ENCODE data around the gene TNFAIP8L3.

TNFAIP8L3 gene

DNA sequence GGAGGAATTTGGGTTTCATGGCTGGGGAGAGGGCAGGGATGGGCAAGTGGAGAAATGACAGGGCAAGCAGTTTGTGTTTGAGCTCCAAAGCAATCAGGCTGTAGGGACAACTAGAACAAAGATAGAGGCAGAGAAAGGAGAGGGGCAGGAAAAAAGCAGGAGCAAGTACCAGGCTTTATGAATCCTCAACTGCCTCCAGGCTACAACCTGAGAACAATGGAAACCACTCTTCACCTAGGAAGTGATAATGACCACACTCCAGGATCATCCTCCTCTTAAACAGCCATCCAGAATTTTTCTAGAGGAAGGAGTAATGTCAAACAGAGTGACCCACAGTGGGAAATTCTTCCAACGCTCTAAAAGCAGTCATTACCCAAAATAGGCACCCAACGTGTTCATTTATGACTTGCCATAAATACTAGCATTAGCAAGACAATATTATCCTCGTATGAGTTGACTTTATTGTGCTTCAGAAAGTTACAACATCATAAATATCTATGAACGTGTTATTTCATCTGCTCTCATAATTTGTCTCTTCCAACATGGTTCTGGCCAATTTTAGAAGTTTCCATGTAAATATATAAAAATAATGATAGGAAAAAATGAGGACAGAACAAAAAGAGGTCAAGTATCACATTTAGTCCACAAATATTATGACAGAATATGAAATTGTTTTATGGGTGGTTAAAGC lies 50.5 kb downstream of the TNFAIP8L3 start:
- TF ChIP-seq SNAI2 (CRISPR knock-in tag; IDR thresholded peaks at IDR 0.05) (no peak), TSHZ2 (CRISPR knock-in tag; IDR thresholded peaks at IDR 0.05) (no peak), BACH2 (CRISPR knock-in tag; IDR thresholded peaks at IDR 0.05; ENCODE audit: borderline replicate concordance) (no peak), ZFP3 (CRISPR knock-in tag; IDR thresholded peaks at IDR 0.05) (no peak), PATZ1 (CRISPR knock-in tag; IDR thresholded peaks at IDR 0.05; ENCODE audit: borderline replicate concordance) (no peak), ARNTL (CRISPR knock-in tag; IDR thresholded peaks at IDR 0.05; ENCODE audit: borderline replicate concordance, low read depth) (no peak), PPARA (CRISPR knock-in tag; IDR thresholded peaks at IDR 0.05; ENCODE audit: borderline replicate concordance) (no peak)
- TF ChIP-seq, protein P1, sequence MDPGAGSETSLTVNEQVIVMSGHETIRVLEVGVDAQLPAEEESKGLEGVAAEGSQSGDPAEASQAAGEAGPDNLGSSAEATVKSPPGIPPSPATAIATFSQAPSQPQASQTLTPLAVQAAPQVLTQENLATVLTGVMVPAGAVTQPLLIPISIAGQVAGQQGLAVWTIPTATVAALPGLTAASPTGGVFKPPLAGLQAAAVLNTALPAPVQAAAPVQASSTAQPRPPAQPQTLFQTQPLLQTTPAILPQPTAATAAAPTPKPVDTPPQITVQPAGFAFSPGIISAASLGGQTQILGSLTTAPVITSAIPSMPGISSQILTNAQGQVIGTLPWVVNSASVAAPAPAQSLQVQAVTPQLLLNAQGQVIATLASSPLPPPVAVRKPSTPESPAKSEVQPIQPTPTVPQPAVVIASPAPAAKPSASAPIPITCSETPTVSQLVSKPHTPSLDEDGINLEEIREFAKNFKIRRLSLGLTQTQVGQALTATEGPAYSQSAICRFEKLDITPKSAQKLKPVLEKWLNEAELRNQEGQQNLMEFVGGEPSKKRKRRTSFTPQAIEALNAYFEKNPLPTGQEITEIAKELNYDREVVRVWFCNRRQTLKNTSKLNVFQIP (CRISPR knock-in tag; IDR thresholded peaks at IDR 0.05; ENCODE audit: borderline replicate concordance, low read depth), result no peak
- ATAC-seq, result no peak

DNA sequence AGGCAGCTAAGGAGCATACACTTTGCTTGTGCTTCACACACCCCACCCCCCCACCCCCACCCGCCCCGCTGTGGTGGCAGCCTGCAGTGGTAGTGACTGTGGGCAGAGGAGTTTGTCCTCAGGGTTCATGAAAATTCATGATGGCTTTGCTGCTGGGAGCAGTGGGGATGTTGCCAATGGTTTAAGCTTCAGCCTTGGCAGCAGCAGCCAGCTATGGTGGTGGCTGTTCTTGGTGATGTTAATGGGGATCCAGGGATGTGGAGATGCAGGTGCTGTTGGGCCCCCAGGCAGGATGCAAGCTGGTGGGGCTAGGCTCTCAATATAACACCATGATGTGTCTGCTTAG lies 55.8 kb downstream of the TNFAIP8L3 start:
- TF ChIP-seq OSR1 (CRISPR knock-in tag; IDR thresholded peaks at IDR 0.05), result no peak
- no peak for TF ChIP-seq TCF4 (CRISPR knock-in tag; IDR thresholded peaks at IDR 0.05; ENCODE audit: borderline replicate concordance)
- TF ChIP-seq TOX (CRISPR knock-in tag; IDR thresholded peaks at IDR 0.05; ENCODE audit: borderline replicate concordance), result no peak
- no peak for TF ChIP-seq ZNF70 (CRISPR knock-in tag; IDR thresholded peaks at IDR 0.05)
- TF ChIP-seq CSRNP3 (CRISPR knock-in tag; IDR thresholded peaks at IDR 0.05), result no peak
- TF ChIP-seq, protein P1 (CRISPR knock-in tag; IDR thresholded peaks at IDR 0.05; ENCODE audit: borderline replicate concordance, low read depth), result no peak
- TF ChIP-seq CSDC2 (CRISPR knock-in tag; IDR thresholded peaks at IDR 0.05), result no peak
- no peak for TF ChIP-seq BACH2 (CRISPR knock-in tag; IDR thresholded peaks at IDR 0.05; ENCODE audit: borderline replicate concordance)
- TF ChIP-seq ZNF8 (CRISPR knock-in tag; IDR thresholded peaks at IDR 0.05), result no peak
- TF ChIP-seq GLIS3 (CRISPR knock-in tag; IDR thresholded peaks at IDR 0.05), result no peak
- TF ChIP-seq SNAI2 (CRISPR knock-in tag; IDR thresholded peaks at IDR 0.05), result no peak
- TF ChIP-seq TSHZ2 (CRISPR knock-in tag; IDR thresholded peaks at IDR 0.05), result no peak
- TF ChIP-seq RARB (CRISPR knock-in tag; IDR thresholded peaks at IDR 0.05), result no peak
- no peak for ATAC-seq

Measured in SK-N-SH treated with all-trans-retinoic acid at 6 μM for 48 hours (cell line).